GM21526 (cell line): ENCODE measurements around the gene POTEB3.
"Not testable (repeated sequence)": the region's sequence is repeated elsewhere in the genome, so short reads cannot be mapped to it uniquely, and the experiment has no call there.

Experiments used
- ATAC-seq: cut with Tn5 transposase; IDR thresholded peaks from one replicate; pipeline ENCODE4 v1.9.1; 2021; ENCODE audit warnings: moderate library complexity; ENCODE audit not compliant: unreplicated experiment, low FRiP score

POTEB3 gene

GRCh38 chr15:21440399-21440798 is at the start of gene POTEB3:
TSS of gene POTEB3 (minus strand) at chr15:21440499. CDS start at chr15:21440011, 488 bp downstream.
- ATAC-seq = not testable (repeated sequence)

- ATAC-seq = not testable (repeated sequence)
Observed at GRCh38 chr15:21453683-21454082, 13.4 kb upstream of the POTEB3 start.

- ATAC-seq = not testable (repeated sequence)
Observed at GRCh38 chr15:21451920-21452563, 11.7 kb upstream of the POTEB3 start.

DNA sequence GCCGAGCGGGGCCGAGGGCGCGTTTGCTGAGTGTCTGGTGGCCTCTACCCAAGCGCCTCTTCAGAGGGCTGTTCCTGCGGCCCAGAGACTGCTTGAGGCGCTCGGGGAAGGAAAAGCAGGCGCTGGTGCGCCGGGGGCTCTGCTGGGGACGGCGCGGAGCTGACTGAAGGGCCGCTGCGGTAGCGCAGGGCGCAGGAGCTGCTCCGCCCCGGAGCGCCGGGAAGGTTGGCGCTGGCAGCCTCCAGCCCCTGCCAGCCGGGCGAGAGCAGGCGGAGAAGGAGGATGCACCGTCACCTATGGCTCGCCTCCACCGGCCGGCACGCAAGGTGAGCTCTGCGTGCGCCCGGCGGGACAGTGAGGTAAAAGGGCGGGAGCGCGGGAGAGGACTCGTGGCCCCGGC is 11.2 kb upstream of the POTEB3 start:
- ATAC-seq = not testable (repeated sequence)

DNA sequence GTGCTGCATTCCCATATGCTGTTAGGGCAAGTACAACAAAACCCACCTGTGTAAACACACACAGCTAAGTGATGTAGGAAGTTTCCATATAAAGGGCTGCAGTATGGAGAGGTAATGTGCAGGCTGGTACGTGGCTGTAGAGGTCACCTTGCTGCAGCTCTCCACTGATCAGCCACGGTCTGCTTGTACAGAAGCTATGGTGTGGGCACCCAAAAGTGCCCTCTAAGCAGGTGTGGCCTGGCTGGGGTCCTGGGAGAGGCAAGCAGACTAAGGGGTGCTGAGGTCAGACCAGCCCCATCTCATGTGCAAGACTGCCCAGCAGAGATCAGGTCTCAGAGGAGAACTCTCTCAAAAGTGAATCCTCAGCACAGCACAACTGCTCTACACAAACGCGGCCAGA is 32.9 kb downstream of the POTEB3 start:
- not testable (repeated sequence) for ATAC-seq

- not testable (repeated sequence) for ATAC-seq
Observed at GRCh38 chr15:21401531-21401930, 38.8 kb downstream of the POTEB3 start.

- ATAC-seq = not testable (repeated sequence)
Observed at GRCh38 chr15:21399111-21399510, 41.2 kb downstream of the POTEB3 start.

DNA sequence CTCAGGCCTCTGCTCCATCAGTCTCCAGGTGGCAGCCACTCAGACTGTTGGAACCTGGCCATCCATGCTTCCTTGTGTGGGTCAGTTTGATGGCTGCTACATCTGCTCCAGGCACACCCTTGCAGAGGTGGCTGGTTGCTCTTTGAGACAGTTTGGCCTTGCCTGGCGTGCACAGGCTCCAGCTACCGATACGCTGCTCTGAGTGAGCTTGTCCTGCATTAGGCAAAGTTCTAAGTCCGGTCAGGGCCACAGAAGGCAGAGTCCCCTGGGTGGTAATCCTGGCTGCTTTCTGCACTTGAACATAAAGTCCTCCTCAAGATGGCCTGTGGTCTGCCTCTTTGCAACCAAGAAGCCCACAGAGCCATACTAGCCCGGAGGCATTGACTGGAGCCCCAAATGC is 41.8 kb downstream of the POTEB3 start:
- not testable (repeated sequence) for ATAC-seq

GRCh38 chr15:21397656-21398055 is 42.6 kb downstream of the POTEB3 start:
- not testable (repeated sequence) for ATAC-seq

GRCh38 chr15:21397186-21397585 is 43.1 kb downstream of the POTEB3 start:
- not testable (repeated sequence) for ATAC-seq

DNA sequence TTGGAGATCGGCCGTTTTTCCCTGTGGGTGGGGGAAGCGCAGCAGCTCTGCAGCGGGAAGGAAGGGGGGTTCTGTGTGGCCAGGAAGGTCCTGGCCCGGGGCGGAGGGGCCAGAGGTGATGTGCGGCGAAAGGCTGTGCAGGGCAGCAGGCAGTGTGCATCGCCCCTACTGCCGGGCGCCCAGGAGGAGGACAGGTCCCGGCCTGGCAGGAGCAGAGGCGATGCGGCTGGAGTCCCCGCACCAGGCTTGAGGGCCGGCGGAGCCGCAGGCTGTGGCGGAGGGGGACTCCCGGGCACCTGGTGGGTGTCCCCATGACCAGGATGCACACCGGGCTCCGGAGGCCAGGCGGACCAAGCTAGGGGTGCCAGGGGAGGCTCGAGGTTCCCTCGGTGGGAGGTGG is 54.3 kb downstream of the POTEB3 start:
- ATAC-seq = not testable (repeated sequence)

- not testable (repeated sequence) for ATAC-seq
Observed at GRCh38 chr15:21383866-21384485, 56.3 kb downstream of the POTEB3 start.

- ATAC-seq = not testable (repeated sequence)
Observed at GRCh38 chr15:21373682-21374081, 66.6 kb downstream of the POTEB3 start.

- ATAC-seq = not testable (repeated sequence)
Observed at GRCh38 chr15:21369177-21369576, 71.1 kb downstream of the POTEB3 start.

GRCh38 chr15:21368625-21369024 is 71.7 kb downstream of the POTEB3 start:
- not testable (repeated sequence) for ATAC-seq
